Loucy (cell line): ENCODE results near the gene BARX1.

Source experiments
- H2AFZ ChIP-seq: fragments of 200-600 bp; sonication (generic); 2 replicates; pipeline ENCODE4 v1.6.0; 2016; ENCODE audit warnings: antibody characterized with exemption, mild to moderate bottlenecking, low read length, moderate library complexity
- H3F3A ChIP-seq: fragments of 200-600 bp; 2 replicates; pipeline ENCODE4 v1.6.0; 2016; ENCODE audit warnings: antibody characterized with exemption, low read depth, mild to moderate bottlenecking
- H3K27me3 ChIP-seq: fragments of 200-600 bp; sonication (generic); 2 replicates; pipeline ENCODE4 v1.6.1; 2014; ENCODE audit warnings: low read length, mild to moderate bottlenecking; ENCODE audit not compliant: insufficient read depth, poor library complexity, severe bottlenecking
- H3K36me3 ChIP-seq: fragments of 200-600 bp; sonication (generic); 2 replicates; pipeline ENCODE4 v1.6.1; 2016; ENCODE audit warnings: low read length; ENCODE audit not compliant: insufficient read depth
- H3K4me1 ChIP-seq: fragments of 200-600 bp; sonication (generic); 2 replicates; pipeline ENCODE4 v1.5.1; 2014; ENCODE audit warnings: low read length, mild to moderate bottlenecking; ENCODE audit not compliant: insufficient read depth, poor library complexity, severe bottlenecking
- H3K4me2 ChIP-seq: fragments of 200-600 bp; sonication (generic); 2 replicates; pipeline ENCODE4 v1.6.0; 2014; ENCODE audit warnings: antibody characterized with exemption, low read length, low read depth, mild to moderate bottlenecking; ENCODE audit not compliant: poor library complexity, severe bottlenecking
- H3K4me3 ChIP-seq: fragments of 200-600 bp; sonication (generic); 2 replicates; pipeline ENCODE4 v1.5.1; 2014; ENCODE audit warnings: low read length, mild to moderate bottlenecking, mixed read lengths; ENCODE audit not compliant: poor library complexity, severe bottlenecking
- H3K79me2 ChIP-seq: fragments of 200-600 bp; sonication (generic); 2 replicates; pipeline ENCODE4 v1.6.1; 2014; ENCODE audit warnings: low read length; ENCODE audit not compliant: insufficient read depth
- H3K9ac ChIP-seq: fragments of 200-600 bp; sonication (generic); 2 replicates; pipeline ENCODE4 v1.6.0; 2014; ENCODE audit warnings: mild to moderate bottlenecking, low read depth, low read length, moderate library complexity; ENCODE audit not compliant: poor library complexity, severe bottlenecking
- H3K9me2 ChIP-seq: fragments of 200-600 bp; sonication (generic); replicated peaks from 2 replicates; pipeline ENCODE4 v1.6.1; 2016; ENCODE audit warnings: low read depth, low read length, mixed read lengths
- H3K9me3 ChIP-seq: fragments of 200-600 bp; sonication (generic); 2 replicates; pipeline ENCODE4 v1.6.1; 2014; ENCODE audit warnings: mild to moderate bottlenecking, antibody characterized with exemption, low read length, low read depth; ENCODE audit not compliant: insufficient read depth
- H4K20me1 ChIP-seq: fragments of 200-600 bp; sonication (generic); 2 replicates; pipeline ENCODE4 v1.6.0; 2014; ENCODE audit warnings: antibody characterized with exemption, low read length, mild to moderate bottlenecking; ENCODE audit not compliant: insufficient read depth, poor library complexity, severe bottlenecking
- CTCF ChIP-seq: fragments of 200-600 bp; sonication (generic); conservative IDR thresholded peaks from 2 replicates; pipeline ENCODE4 v1.5.1; 2014; ENCODE audit warnings: mild to moderate bottlenecking, antibody characterized with exemption, low read length
- EZH2phosphoT487 ChIP-seq: fragments of 200-600 bp; IDR thresholded peaks from 2 replicates; pipeline ENCODE4 v1.6.1; 2018; ENCODE audit warnings: antibody characterized with exemption, mild to moderate bottlenecking, moderate library complexity, borderline replicate concordance

Gene BARX1

DNA sequence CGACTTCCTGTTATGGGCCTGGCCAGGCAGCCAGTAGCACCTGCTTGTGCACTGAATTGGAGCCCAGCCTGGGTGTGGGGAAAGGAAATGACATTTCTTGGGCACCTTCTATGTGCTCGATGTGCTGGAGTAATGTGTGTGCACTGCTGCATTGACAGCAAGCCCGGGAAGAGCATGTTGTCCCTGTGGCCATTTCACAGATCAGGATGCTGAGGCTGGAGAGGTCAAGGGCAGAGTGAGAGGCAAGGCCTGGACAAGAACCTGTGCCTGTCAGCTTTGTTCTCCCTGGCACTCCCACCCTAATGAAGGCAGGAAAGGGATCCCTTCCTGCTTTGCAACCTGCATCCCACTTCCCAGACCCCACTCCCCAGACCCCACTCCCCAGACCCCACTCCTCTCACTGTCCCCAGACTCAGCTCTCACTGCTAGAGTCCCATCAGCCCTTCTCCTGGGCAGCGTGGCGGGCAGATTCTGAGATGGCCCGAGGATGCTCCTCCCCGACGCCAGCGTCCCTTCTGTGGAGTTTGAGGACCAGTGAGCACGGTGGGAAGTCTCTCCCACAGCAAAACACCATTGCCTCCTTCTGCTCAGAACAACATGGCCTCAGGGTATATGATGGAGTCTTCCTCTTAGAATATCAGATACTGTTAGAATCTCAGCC is 49.6 kb downstream of the BARX1 start:
- no peaks in the 10 kb centered on the region for H3K9me2 ChIP-seq
- TF ChIP-seq CTCF (no peak), EZH2phosphoT487 (no peak)
- H3K9me3 ChIP-seq: no peaks in the 10 kb centered on the region; the same call in 1 of the 2 replicates
- H3K4me2 ChIP-seq: no peak overlapping the region
- H3F3A ChIP-seq: no peaks in the 10 kb centered on the region
- no peaks in the 10 kb centered on the region for H3K79me2 ChIP-seq
- H3K36me3 ChIP-seq: no peaks in the 10 kb centered on the region
- no peak overlapping the region for H3K9ac ChIP-seq
- no peaks in the 10 kb centered on the region for H3K4me1 ChIP-seq
- no peaks in the 10 kb centered on the region for H3K27me3 ChIP-seq
- no peaks in the 10 kb centered on the region for H4K20me1 ChIP-seq
- H2AFZ ChIP-seq: no peak overlapping the region
- no peak overlapping the region for H3K4me3 ChIP-seq

DNA sequence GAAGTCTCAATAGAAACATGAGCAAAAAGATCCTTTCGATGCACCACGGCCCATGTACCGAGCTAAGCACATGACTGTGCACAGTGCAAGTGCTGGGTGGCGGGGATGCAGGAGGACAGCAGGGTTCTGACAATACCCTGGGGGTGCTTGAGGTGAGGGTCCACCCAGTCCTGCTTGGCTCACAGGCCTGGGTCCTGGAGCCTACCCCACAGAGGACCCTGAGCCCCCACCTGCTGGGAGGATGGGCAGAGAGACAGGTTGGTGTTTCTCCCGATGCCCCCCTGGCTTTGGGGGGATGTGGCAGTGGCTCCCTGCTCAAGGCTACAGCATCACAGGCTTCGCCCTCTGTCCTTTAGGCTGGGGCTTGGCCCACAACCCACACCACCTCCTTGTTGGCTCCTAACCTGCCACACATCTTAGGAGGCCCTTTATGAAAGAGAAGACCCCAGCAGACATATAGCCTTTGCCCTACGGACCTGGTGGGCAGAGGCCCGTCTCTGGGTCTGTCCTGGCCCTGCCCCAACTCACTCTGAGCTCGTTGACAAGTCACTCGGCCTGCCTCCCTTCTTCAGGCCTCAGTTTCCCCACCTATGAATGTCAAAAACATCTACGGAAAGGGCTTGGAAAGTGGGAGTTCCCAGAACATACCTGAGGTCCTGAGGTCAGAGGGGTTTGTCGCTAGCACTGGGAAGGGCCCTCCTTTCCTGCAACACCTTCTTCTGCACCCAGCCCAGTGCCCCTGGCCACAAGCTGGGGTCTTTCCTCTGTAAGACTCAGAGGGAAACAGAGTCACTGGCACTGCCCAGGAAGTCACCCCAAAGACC is 50.3 kb downstream of the BARX1 start:
- Histone ChIP-seq H3K9me2 (no peaks in the 10 kb centered on the region), H3K4me2 (no peak overlapping the region), H3K4me3 (no peak overlapping the region), H4K20me1 (no peaks in the 10 kb centered on the region), H3K79me2 (no peaks in the 10 kb centered on the region), H3K9ac (no peak overlapping the region), H3K9me3 (no peaks in the 10 kb centered on the region; the same call in 1 of the 2 replicates), H2AFZ (no peak overlapping the region), H3K27me3 (no peaks in the 10 kb centered on the region), H3F3A (no peaks in the 10 kb centered on the region), H3K4me1 (no peaks in the 10 kb centered on the region), H3K36me3 (no peaks in the 10 kb centered on the region)
- TF ChIP-seq CTCF (no peak), EZH2phosphoT487 (no peak)

DNA sequence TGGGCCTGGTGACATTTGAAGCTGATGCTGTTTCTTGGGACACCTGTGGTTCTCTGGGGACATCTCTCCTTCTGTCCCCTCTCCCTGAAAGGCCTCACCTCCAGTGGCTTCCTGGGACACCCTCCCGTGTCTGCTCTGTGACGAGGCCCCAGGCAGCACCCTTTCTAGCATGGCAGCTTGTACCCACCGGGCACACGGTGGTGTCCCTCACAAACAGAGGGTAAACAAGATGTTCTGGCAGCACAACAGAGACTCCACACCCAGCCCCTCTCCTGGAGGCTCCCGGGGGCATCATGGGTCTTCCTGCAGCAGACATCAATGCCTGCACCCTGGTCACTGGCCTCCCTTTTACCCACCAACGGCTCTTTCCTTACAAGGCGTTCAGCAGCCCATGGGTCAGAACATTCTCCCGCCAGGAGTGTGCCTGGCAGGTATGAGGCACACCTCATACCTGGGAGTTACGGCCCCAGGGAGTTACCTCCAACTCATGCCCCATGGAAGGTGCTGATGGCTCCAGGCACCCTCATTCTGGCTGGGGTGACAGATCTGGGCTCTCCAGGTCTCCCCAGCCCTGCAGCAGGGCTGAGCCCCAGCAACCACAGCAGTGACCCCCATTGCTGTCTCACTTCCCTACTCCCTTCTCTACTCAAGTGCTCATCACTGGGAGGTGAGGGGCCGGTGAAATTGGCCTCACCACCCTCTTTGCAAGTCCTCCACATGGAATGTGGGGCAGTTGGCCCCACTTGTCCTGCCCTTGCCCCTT is 51.1 kb downstream of the BARX1 start:
- H3K9me3 ChIP-seq: no peaks in the 10 kb centered on the region; the same call in 1 of the 2 replicates
- no peak overlapping the region for H3K4me3 ChIP-seq
- H3F3A ChIP-seq: no peaks in the 10 kb centered on the region
- H3K9ac ChIP-seq: no peak overlapping the region
- no peaks in the 10 kb centered on the region for H3K79me2 ChIP-seq
- TF ChIP-seq CTCF: no peak
- no peak for TF ChIP-seq EZH2phosphoT487
- H3K9me2 ChIP-seq: no peaks in the 10 kb centered on the region
- no peaks in the 10 kb centered on the region for H3K4me1 ChIP-seq
- no peaks in the 10 kb centered on the region for H3K36me3 ChIP-seq
- H4K20me1 ChIP-seq: no peaks in the 10 kb centered on the region
- no peaks in the 10 kb centered on the region for H3K27me3 ChIP-seq
- no peak overlapping the region for H2AFZ ChIP-seq
- H3K4me2 ChIP-seq: no peak overlapping the region
